ENCODE measurements around the gene MEIKIN.

Gene MEIKIN

GRCh38 chr5:131767891-131768290, 177.6 kb downstream of the MEIKIN start:
- Histone ChIP-seq H3K27me3 (ENCODE audit: low read depth, low read length) (no peaks in the 10 kb centered on the region), H2AFZ (ENCODE audit: low read depth, low read length) (no peak overlapping the region), H3K4me2 (ENCODE audit: low read length) (no peak overlapping the region), H3K36me3 (replicated peaks; ENCODE audit: low read depth, low read length) (peaks cover 9% of the 10 kb centered on the region), H3K4me3 (ENCODE audit: low read length) (no peak overlapping the region), H3K4me1 (ENCODE audit: low read length) (no peaks in the 10 kb centered on the region), H4K20me1 (ENCODE audit: insufficient read depth, low read length) (peaks cover 58% of the 10 kb centered on the region), H3K9ac (ENCODE audit: low read length) (no peak overlapping the region), H3K79me2 (ENCODE audit: low read length) (peaks cover 76% of the 10 kb centered on the region), H3K27ac (ENCODE audit: low read length) (no peak overlapping the region), H3K9me3 (ENCODE audit: insufficient read depth, low read length) (no peaks in the 10 kb centered on the region)
- no peak for TF ChIP-seq CTCF (IDR thresholded peaks at IDR 0.05; ENCODE audit: low read depth, low read length)
- TF ChIP-seq EZH2phosphoT487 (IDR thresholded peaks at IDR 0.05; ENCODE audit: low read depth): no peak

GRCh38 chr5:131766689-131767088, 178.8 kb downstream of the MEIKIN start:
- Histone ChIP-seq H3K4me2 (ENCODE audit: low read length) (no peak overlapping the region), H3K9me3 (ENCODE audit: insufficient read depth, low read length) (no peaks in the 10 kb centered on the region), H3K36me3 (replicated peaks; ENCODE audit: low read depth, low read length) (peaks cover 9% of the 10 kb centered on the region), H3K27me3 (ENCODE audit: low read depth, low read length) (no peaks in the 10 kb centered on the region), H3K4me1 (ENCODE audit: low read length) (no peaks in the 10 kb centered on the region), H3K9ac (ENCODE audit: low read length) (no peak overlapping the region), H4K20me1 (ENCODE audit: insufficient read depth, low read length) (peaks cover 55% of the 10 kb centered on the region), H3K27ac (ENCODE audit: low read length) (no peak overlapping the region), H3K79me2 (ENCODE audit: low read length) (peaks cover 77% of the 10 kb centered on the region), H3K4me3 (ENCODE audit: low read length) (no peak overlapping the region), H2AFZ (ENCODE audit: low read depth, low read length) (no peak overlapping the region)
- TF ChIP-seq CTCF (IDR thresholded peaks at IDR 0.05; ENCODE audit: low read depth, low read length) (no peak), EZH2phosphoT487 (IDR thresholded peaks at IDR 0.05; ENCODE audit: low read depth) (no peak)

GRCh38 chr5:131765261-131765660, 180.2 kb downstream of the MEIKIN start:
- Histone ChIP-seq H3K27ac (ENCODE audit: low read length) (no peak overlapping the region), H3K9me3 (ENCODE audit: insufficient read depth, low read length) (no peaks in the 10 kb centered on the region), H3K36me3 (replicated peaks; ENCODE audit: low read depth, low read length) (peaks cover 9% of the 10 kb centered on the region), H4K20me1 (ENCODE audit: insufficient read depth, low read length) (peaks cover 57% of the 10 kb centered on the region), H3K9ac (ENCODE audit: low read length) (no peak overlapping the region), H3K4me3 (ENCODE audit: low read length) (no peak overlapping the region), H3K4me2 (ENCODE audit: low read length) (no peak overlapping the region), H3K79me2 (ENCODE audit: low read length) (peaks cover 78% of the 10 kb centered on the region), H3K4me1 (ENCODE audit: low read length) (no peaks in the 10 kb centered on the region), H3K27me3 (ENCODE audit: low read depth, low read length) (no peaks in the 10 kb centered on the region), H2AFZ (ENCODE audit: low read depth, low read length) (no peak overlapping the region)
- no peak for TF ChIP-seq CTCF (IDR thresholded peaks at IDR 0.05; ENCODE audit: low read depth, low read length)

GRCh38 chr5:131763968-131764367, 181.5 kb downstream of the MEIKIN start:
- Histone ChIP-seq H3K27me3 (ENCODE audit: low read depth, low read length) (no peaks in the 10 kb centered on the region), H3K9me3 (ENCODE audit: insufficient read depth, low read length) (no peaks in the 10 kb centered on the region), H3K27ac (ENCODE audit: low read length) (no peak overlapping the region), H3K4me1 (ENCODE audit: low read length) (no peaks in the 10 kb centered on the region), H3K9ac (ENCODE audit: low read length) (no peak overlapping the region), H3K79me2 (ENCODE audit: low read length) (peaks cover 80% of the 10 kb centered on the region), H3K4me2 (ENCODE audit: low read length) (no peak overlapping the region), H2AFZ (ENCODE audit: low read depth, low read length) (no peak overlapping the region), H4K20me1 (ENCODE audit: insufficient read depth, low read length) (peaks cover 56% of the 10 kb centered on the region), H3K36me3 (replicated peaks; ENCODE audit: low read depth, low read length) (peaks cover 9% of the 10 kb centered on the region), H3K4me3 (ENCODE audit: low read length) (no peak overlapping the region)
- TF ChIP-seq EZH2phosphoT487 (IDR thresholded peaks at IDR 0.05; ENCODE audit: low read depth) (no peak), CTCF (IDR thresholded peaks at IDR 0.05; ENCODE audit: low read depth, low read length) (no peak)
